Astrocyte of the cerebellum (primary cell): Measurements from ENCODE around the gene PITPNC1.
"Not testable (repeated sequence)": the region's sequence is repeated elsewhere in the genome, so short reads cannot be mapped to it uniquely, and the experiment has no call there.

Source experiments
- DNase-seq: peaks from one replicate; pipeline ENCODE4 v3.0.0-alpha.2; 2011; ENCODE audit warnings: low read depth
- H3K4me3 ChIP-seq: 2 replicates; pipeline ENCODE4 v1.5.1; 2011; ENCODE audit warnings: mild to moderate bottlenecking, low read depth, low read length, moderate library complexity
- CTCF ChIP-seq: IDR thresholded peaks from 2 replicates; pipeline ENCODE4 v1.5.1; 2012; ENCODE audit warnings: low read length, low read depth, moderate library complexity, mild to moderate bottlenecking; ENCODE audit errors: missing control alignments
- in situ Hi-C: cut with HindIII; loops from 2 replicates; pipeline ENCODE4 v1.10.0; 2017; ENCODE audit warnings: low sequenced_read_pairs

Gene PITPNC1

GRCh38 chr17:67476787-67477335, 99.8 kb downstream of the PITPNC1 start:
- DNase-seq = no peak
- no peak overlapping the region for H3K4me3 ChIP-seq
- no peak for TF ChIP-seq CTCF
- in situ Hi-C loops = no loop called here

- no peak for TF ChIP-seq CTCF
- no peak for DNase-seq
- no peak overlapping the region for H3K4me3 ChIP-seq
- in situ Hi-C loops = no loop called here
Measured at GRCh38 chr17:67477687-67478086, 100.6 kb downstream of the PITPNC1 start.

- no peak for TF ChIP-seq CTCF
- in situ Hi-C loops = no loop called here
- no peak overlapping the region for H3K4me3 ChIP-seq
Measured at GRCh38 chr17:67478401-67479041, 101.4 kb downstream of the PITPNC1 start.

GRCh38 chr17:67479148-67479547, 102.1 kb downstream of the PITPNC1 start:
- in situ Hi-C loops = no loop called here
- no peak overlapping the region for H3K4me3 ChIP-seq
- no peak for TF ChIP-seq CTCF
- no peak for DNase-seq

More at GRCh38 chr17:67478401-67479041, 101.4 kb downstream of the PITPNC1 start:
- DNase-seq = no peak

GRCh38 chr17:67480959-67481358, 103.9 kb downstream of the PITPNC1 start:
- in situ Hi-C loops = loop anchor here (5.0 kb wide), 2 partner anchors 51 to 74 kb away; no protein-coding TSS in a partner anchor
- H3K4me3 ChIP-seq, DNase-seq: not testable (repeated sequence)

- in situ Hi-C loops = loop anchor here (5.0 kb wide), 2 partner anchors 50 to 75 kb away; no protein-coding TSS in a partner anchor
- TF ChIP-seq CTCF = no peak
- no peak for DNase-seq
- no peak overlapping the region for H3K4me3 ChIP-seq
Measured at GRCh38 chr17:67481808-67482207, 104.7 kb downstream of the PITPNC1 start.

GRCh38 chr17:67482764-67483163, 105.7 kb downstream of the PITPNC1 start:
- H3K4me3 ChIP-seq = no peak overlapping the region
- in situ Hi-C loops = loop anchor here (5.0 kb wide), 2 partner anchors 50 to 75 kb away; no protein-coding TSS in a partner anchor
- no peak for DNase-seq
- TF ChIP-seq CTCF = no peak
